Measurements from ENCODE around the gene CAPNS1.

- no peak for TF ChIP-seq CTCF (IDR thresholded peaks at IDR 0.05; ENCODE audit: insufficient read depth, low read length, poor library complexity, severe bottlenecking)
- no peak for TF ChIP-seq EZH2phosphoT487 (conservative IDR thresholded peaks at IDR 0.05; ENCODE audit: low read length)
Measured at GRCh38 chr19:36106991-36107390, 32.9 kb upstream of the CAPNS1 start.
